Gastroesophageal sphincter (tissue), 4 donors: ENCODE data around the gene GOLGA5. TPM values are rescaled to one million over a fixed set of nuclear protein-coding genes. Genes with fewer than 3 reads are reported as not detected.

Experiments
- ATAC-seq: fragments of 150-250 bp; one replicate; pipeline ENCODE4 v1.9.1; 2016; ENCODE audit warnings: mild to moderate bottlenecking, moderate library complexity
- H3K27ac ChIP-seq, 4 donors: fragments of 200-600 bp; sonication (generic) in 3 of 4; 1 replicate in 3 of 4; 2 replicates in 1 of 4; pipeline ENCODE4 v1.5.1; 2016 to 2019
- H3K27me3 ChIP-seq: fragments of 200-600 bp; sonication (generic); one replicate; pipeline ENCODE4 v1.5.1; 2019
- H3K36me3 ChIP-seq, 2 donors: fragments of 200-600 bp; sonication (generic); one replicate each; pipeline ENCODE4 v1.5.1; 2019; ENCODE audit warnings: control low read depth in 1 of 2
- H3K4me1 ChIP-seq, 3 donors: fragments of 200-600 bp; sonication (generic); 1 replicate in 2 of 3; 2 replicates in 1 of 3; pipeline ENCODE4 v1.5.1; 2016 to 2019; ENCODE audit warnings: control low read depth in 2 of 3
- H3K4me3 ChIP-seq, 2 donors: fragments of 200-600 bp; sonication (generic); one replicate each; pipeline ENCODE4 v1.5.1; 2019; ENCODE audit warnings: mild to moderate bottlenecking in 1 of 2, moderate library complexity in 1 of 2
- H3K9me3 ChIP-seq, 3 donors: fragments of 200-600 bp; sonication (generic); one replicate each; pipeline ENCODE4 v1.5.1; 2017 to 2019; ENCODE audit warnings: control low read depth in 2 of 3
- CTCF ChIP-seq, 4 experiments: fragments of 200-600 bp in 2 of 4; fragments of 450-650 bp in 2 of 4; sonication (generic) in 1 of 4; IDR thresholded peaks; one replicate each; pipeline ENCODE4 v1.5.1; 2017 to 2019; ENCODE audit warnings: antibody characterized with exemption in 4 of 4, mild to moderate bottlenecking in 2 of 4, moderate library complexity in 2 of 4
- EP300 ChIP-seq: sonication (generic); formaldehyde crosslinking; IDR thresholded peaks from one replicate; pipeline ENCODE4 v1.6.1; 2017; ENCODE audit warnings: antibody characterized with exemption, mild to moderate bottlenecking
- POLR2A ChIP-seq, 2 donors: fragments of 450-650 bp; IDR thresholded peaks; one replicate each; pipeline ENCODE4 v1.6.1; 2017; ENCODE audit warnings: antibody characterized with exemption in 2 of 2, mild to moderate bottlenecking in 2 of 2, moderate library complexity in 1 of 2
- POLR2AphosphoS5 ChIP-seq: sonication (generic); formaldehyde crosslinking; IDR thresholded peaks from one replicate; pipeline ENCODE4 v1.6.1; 2017; ENCODE audit warnings: antibody characterized with exemption
- WGBS, 2 donors: methylation state at CpG; one replicate each; pipeline ENCODE4 v1.1.5; 2018; ENCODE audit warnings: low coverage in 1 of 2; 5-methylcytosine and 5-hydroxymethylcytosine counted together
- total RNA-seq, 4 donors: library from RNA; depleted of rRNA; stranded (reverse); fragments of >200 nt; gene quantifications; one replicate each; pipeline ENCODE4 v1.1.0, GENCODE V29; 2016

Gene GOLGA5
- total RNA-seq, 4 donors from 2014 or later, result 27.6 to 41.7 (median 36.7) TPM

- Histone ChIP-seq H3K27ac (no peak overlapping the region), H3K36me3 (no peaks in the 10 kb centered on the region), H3K4me1 (no peaks in the 10 kb centered on the region), H3K27me3 (no peaks in the 10 kb centered on the region), H3K4me3 (no peak overlapping the region), H3K9me3 (peaks cover 0 to 3% (median 0%) of the 10 kb centered on the region in 3 donors)
- WGBS, 2 donors, result 29% methylated on average over 2 of the region's 2 CpGs; no CpG with 5 or more reads in 1 of the 2 donors
- TF ChIP-seq POLR2AphosphoS5 (no peak), CTCF (IDR thresholded peaks at IDR 0.05) (peak; percentile 15 to 59 (median 58))
- peak; percentile 63 for ATAC-seq
These were observed 10.2 kb upstream of the GOLGA5 start for GRCh38 chr14:92783813-92784431.

GRCh38 chr14:92785667-92786426 is 8.3 kb upstream of the GOLGA5 start:
- peaks cover 0 to 18% (median 0%) of the 10 kb centered on the region in 3 donors for H3K9me3 ChIP-seq
- H3K4me1 ChIP-seq, result no peaks in the 10 kb centered on the region
- TF ChIP-seq CTCF (IDR thresholded peaks at IDR 0.05) (no peak), POLR2AphosphoS5 (no peak), POLR2A (IDR thresholded peaks at IDR 0.05) (no peak), EP300 (no peak)
- no peak for ATAC-seq
- H3K4me3 ChIP-seq, result no peak overlapping the region
- H3K36me3 ChIP-seq, result no peaks in the 10 kb centered on the region
- H3K27ac ChIP-seq, result no peak overlapping the region
- no peaks in the 10 kb centered on the region for H3K27me3 ChIP-seq
- WGBS, 2 donors, result 0 to 54% methylated on average over 1 to 5 of the region's 6 CpGs

DNA sequence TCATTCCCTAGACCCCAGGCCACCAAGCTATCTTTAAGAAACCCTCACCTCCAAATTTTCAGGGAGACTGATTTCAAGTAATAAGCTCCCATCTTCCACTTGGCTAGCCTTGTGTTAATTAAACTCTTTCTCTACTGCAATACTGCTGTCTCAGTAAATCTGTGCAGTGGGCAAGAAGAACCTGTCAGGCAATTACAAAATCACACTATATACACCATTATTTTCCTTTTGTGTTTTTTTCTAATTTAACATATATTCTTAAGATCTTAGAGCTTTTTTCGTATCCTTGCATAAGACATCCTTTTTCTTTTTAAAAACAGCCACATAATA is 7.7 kb upstream of the GOLGA5 start:
- Histone ChIP-seq H3K36me3 (no peaks in the 10 kb centered on the region), H3K27me3 (no peaks in the 10 kb centered on the region), H3K4me1 (no peaks in the 10 kb centered on the region), H3K4me3 (no peak overlapping the region), H3K9me3 (peaks cover 0 to 18% (median 0%) of the 10 kb centered on the region in 3 donors), H3K27ac (no peak overlapping the region)
- no peak for ATAC-seq
- TF ChIP-seq POLR2AphosphoS5 (no peak), POLR2A (IDR thresholded peaks at IDR 0.05) (no peak), CTCF (IDR thresholded peaks at IDR 0.05) (no peak), EP300 (no peak)
- WGBS, 2 donors, result 91 to 100% methylated on average over 1 of the region's 1 CpG

- no peaks in the 10 kb centered on the region for H3K27me3 ChIP-seq
- peaks cover 0 to 18% (median 0%) of the 10 kb centered on the region in 3 donors for H3K9me3 ChIP-seq
- H3K4me1 ChIP-seq, result no peaks in the 10 kb centered on the region
- 80 to 84% methylated on average over 2 of the region's 2 CpGs for WGBS, 2 donors
- no peak for ATAC-seq
- no peaks in the 10 kb centered on the region for H3K36me3 ChIP-seq
- TF ChIP-seq POLR2A (IDR thresholded peaks at IDR 0.05) (no peak), POLR2AphosphoS5 (no peak), CTCF (IDR thresholded peaks at IDR 0.05) (no peak), EP300 (no peak)
- no peak overlapping the region for H3K27ac ChIP-seq
- H3K4me3 ChIP-seq, result no peak overlapping the region
These were observed 6.6 kb upstream of the GOLGA5 start for GRCh38 chr14:92787554-92787953.
